GM19239 (cell line): ENCODE measurements around the gene GGTA1.
"Not testable (repeated sequence)": the region's sequence is repeated elsewhere in the genome, so short reads cannot be mapped to it uniquely, and the experiment has no call there.

Experiments used
- DNase-seq: peaks from one replicate; pipeline ENCODE4 v3.0.0; 2011; ENCODE audit warnings: low spot score; ENCODE audit not compliant: insufficient read length
- FAIRE-seq: peaks from 2 replicates; lab custom pipeline; 2011; peaks lifted over from hg19 to GRCh38; lab: Jason Lieb, UNC

The GGTA1 gene

DNA sequence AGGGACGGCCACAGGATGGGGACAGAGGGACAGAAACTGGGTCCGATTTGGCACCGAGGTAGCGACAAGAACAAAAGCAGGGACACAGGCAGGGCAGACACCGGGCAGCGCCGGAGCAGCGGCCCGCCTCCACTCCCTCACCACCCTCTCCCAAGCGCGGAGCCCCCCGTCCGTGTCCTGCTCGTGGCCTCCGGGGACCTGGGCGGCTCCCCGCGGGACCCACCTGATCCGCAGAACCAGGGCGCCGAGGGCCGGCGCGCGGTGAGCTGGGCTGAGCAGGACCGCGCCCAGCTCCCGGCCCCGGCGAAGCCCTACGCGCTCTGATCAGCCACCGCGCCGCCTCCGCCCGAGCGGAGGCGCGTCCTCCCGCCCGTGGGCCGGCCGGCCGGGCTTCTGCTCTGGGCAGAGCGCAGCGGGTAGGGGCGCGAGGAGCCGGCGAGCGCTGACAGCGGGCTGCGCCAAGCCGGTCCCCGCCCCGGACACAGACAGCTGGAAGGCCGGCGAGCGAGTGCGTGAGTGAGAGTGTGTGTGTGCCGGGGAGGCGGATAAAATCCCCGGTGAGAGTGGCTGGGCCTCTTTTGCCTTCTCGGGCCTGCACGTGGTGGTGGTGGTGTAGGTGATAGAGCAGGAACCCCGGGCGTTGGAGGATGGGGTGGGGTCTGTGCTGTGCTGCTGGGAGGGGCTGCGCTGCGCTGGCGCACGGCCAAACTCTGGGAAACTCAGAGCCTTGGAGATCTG, at the start of gene GGTA1:
Gene GGTA1, minus strand, starts transcription at position 418 of the 738 bp plus-strand sequence. CDS start 31,922 bp downstream, outside the sequence.
- FAIRE-seq (no peak), DNase-seq (no peak)

DNA sequence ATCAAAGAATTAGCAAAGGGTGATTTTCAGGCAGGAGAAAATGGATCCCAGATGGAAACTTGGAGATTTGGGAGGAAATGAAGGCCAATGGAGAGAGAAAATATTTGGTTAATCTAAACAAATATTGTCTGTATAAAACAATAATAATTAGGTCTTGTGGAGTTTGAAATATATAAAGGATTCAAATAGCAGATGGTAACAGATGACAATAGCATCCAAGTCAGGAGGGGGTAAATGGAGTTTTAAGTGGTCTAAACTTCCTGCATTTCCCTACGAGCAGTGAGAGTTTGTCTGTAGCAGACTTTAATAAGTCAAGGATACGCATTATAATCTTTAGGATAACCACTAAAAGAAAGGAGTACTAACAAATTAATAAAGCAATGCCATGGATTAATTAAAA, 49.0 kb upstream of the GGTA1 start:
- DNase-seq (no peak), FAIRE-seq (no peak)

DNA sequence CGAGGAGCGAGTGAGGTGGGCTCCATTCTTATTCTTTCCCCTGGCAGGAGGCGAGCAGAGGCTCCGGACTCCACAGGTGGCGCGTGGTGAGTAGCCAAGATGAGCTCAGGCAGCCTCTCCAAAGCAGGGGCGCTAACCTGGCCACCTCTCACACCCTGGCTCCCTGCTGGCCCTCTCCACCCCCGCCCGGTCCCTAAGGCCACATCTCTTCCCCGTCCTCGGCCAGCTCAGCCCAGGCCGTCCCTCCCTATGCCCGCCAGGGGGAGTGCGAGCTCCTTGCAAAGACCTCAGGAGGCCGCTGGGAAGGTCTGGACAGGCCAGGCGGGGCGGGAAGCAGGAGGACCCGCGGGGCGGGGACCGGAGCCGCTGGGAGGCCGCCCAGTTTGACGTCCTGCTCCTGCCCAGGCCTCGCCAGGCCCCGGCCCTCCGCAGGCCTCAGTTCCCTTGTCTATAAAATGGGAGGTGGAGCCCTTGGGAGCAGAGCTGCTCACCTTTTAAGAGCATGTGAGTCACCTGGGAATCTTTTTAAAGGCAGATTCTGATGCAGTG, 46.3 kb upstream of the GGTA1 start:
- DNase-seq: peak; percentile 91
- peak; percentile 73 for FAIRE-seq

GRCh38 chr9:121545150-121545874, 45.7 kb upstream of the GGTA1 start:
- FAIRE-seq (no peak), DNase-seq (no peak)

- DNase-seq (no peak), FAIRE-seq (no peak)
These were observed 42.4 kb upstream of the GGTA1 start for GRCh38 chr9:121542025-121542424.

- FAIRE-seq (no peak), DNase-seq (no peak)
These were observed 41.6 kb upstream of the GGTA1 start for GRCh38 chr9:121541256-121541655.

GRCh38 chr9:121538221-121538620, 38.6 kb upstream of the GGTA1 start:
- no peak for DNase-seq
- FAIRE-seq: no peak

- DNase-seq: no peak
- FAIRE-seq: no peak
These were observed 37.6 kb upstream of the GGTA1 start for GRCh38 chr9:121537283-121537682.

GRCh38 chr9:121532881-121533280, 33.2 kb upstream of the GGTA1 start:
- FAIRE-seq: no peak
- no peak for DNase-seq

GRCh38 chr9:121529237-121529987, 29.8 kb upstream of the GGTA1 start:
- FAIRE-seq: no peak

DNA sequence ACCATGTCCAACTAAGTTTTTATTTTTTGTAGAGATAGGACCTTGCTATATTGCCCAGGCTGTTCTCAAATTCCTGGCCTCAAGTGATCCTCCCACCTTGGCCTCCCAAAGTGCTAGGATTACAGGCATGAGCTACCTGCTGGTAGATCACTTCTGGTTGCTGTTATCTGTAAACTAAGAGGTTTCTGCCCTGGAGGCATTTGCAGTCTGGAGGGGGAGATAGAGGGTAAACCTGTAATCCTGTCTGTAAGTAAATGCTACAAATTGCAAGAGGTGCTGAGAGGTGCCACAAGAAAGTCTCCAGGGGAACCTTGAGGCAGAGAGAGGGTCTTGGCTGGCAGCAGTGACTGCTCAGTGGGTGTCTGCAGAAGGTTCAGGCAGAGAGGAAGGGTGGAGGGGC, 29.0 kb upstream of the GGTA1 start:
- FAIRE-seq (no peak), DNase-seq (no peak)

More at GRCh38 chr9:121529237-121529987, 29.8 kb upstream of the GGTA1 start:
- DNase-seq: no peak

- no peak for DNase-seq
- FAIRE-seq: no peak
These were observed 27.7 kb upstream of the GGTA1 start for GRCh38 chr9:121527371-121527770.

- not testable (repeated sequence) for DNase-seq, FAIRE-seq
These were observed 20.0 kb upstream of the GGTA1 start for GRCh38 chr9:121519688-121520087.

GRCh38 chr9:121518634-121519033, 19.0 kb upstream of the GGTA1 start:
- FAIRE-seq (no peak), DNase-seq (no peak)

DNA sequence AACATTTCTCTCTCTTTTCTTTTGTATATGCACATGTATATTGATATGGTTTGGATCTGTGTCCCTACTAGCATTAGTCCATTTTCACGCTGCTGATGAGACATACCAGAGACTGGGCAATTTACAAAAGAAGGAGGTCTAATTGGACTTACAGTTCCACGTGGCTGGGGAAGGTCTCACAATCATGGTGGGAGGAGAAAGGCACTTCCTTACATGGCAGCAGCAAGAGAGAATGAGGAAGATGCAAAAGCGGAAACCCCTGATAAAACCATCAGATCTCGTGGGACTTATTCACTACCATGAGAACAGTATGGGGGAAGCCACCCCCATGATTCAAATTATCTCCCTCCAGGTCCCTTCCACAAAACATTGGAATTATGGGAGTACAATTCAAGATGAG, 13.5 kb upstream of the GGTA1 start:
- DNase-seq, FAIRE-seq: not testable (repeated sequence)

- FAIRE-seq (no peak), DNase-seq (no peak)
These were observed 11.3 kb upstream of the GGTA1 start for GRCh38 chr9:121510766-121511550.

- DNase-seq (no peak), FAIRE-seq (no peak)
These were observed 9.5 kb upstream of the GGTA1 start for GRCh38 chr9:121509180-121509579.

GRCh38 chr9:121508415-121508814, 8.8 kb upstream of the GGTA1 start:
- FAIRE-seq (no peak), DNase-seq (no peak)

GRCh38 chr9:121505903-121506735, 6.5 kb upstream of the GGTA1 start:
- DNase-seq: no peak

More at GRCh38 chr9:121505903-121506735, 6.5 kb upstream of the GGTA1 start:
- FAIRE-seq: no peak
